B cell (primary cell): ENCODE results near the gene OSM. TPM values are rescaled to one million over a fixed set of nuclear protein-coding genes. Genes with fewer than 3 reads are reported as not detected.

Source experiments
- ATAC-seq: fragments of 200-7000 bp; cut with Tn5 transposase; one replicate; pipeline ENCODE4 v1.10.0; 2021; ENCODE audit warnings: low read depth, mild to moderate bottlenecking, moderate number of reproducible peaks, moderate library complexity
- CTCF ChIA-PET: fragments of 350-600 bp; sonication (Branson Sonifier 250); formaldehyde crosslinking; loops from one replicate; lab custom pipeline; 2021; ENCODE audit warnings: antibody characterized with exemption, inconsistent platforms; lab: Charles Lee
- POLR2A ChIA-PET: fragments of 350-600 bp; sonication (Branson Sonifier 250); formaldehyde crosslinking; loops from one replicate; lab custom pipeline; 2021; ENCODE audit warnings: antibody characterized with exemption; lab: Charles Lee
- DNase-seq: peaks from one replicate; pipeline ENCODE4 v3.0.0; 2013
- H2AFZ ChIP-seq: 2 replicates; pipeline ENCODE4 v1.6.1; 2012; ENCODE audit warnings: mild to moderate bottlenecking, low read depth, low read length; ENCODE audit not compliant: insufficient read depth, poor library complexity, severe bottlenecking
- H3K27ac ChIP-seq, 2 donors: 1 replicate in 1 of 2; 2 replicates in 1 of 2; pipeline ENCODE4 v1.5.1; 2012 to 2013; ENCODE audit warnings: low read length in 2 of 2, mild to moderate bottlenecking in 2 of 2, moderate library complexity in 1 of 2
- H3K27me3 ChIP-seq, 4 experiments: fragments of 200-600 bp in 1 of 4; sonication (generic) in 1 of 4; replicated peaks in 1 of 4; 1 replicate in 2 of 4; 2 replicates in 2 of 4; pipeline versions ENCODE4 v1.6.1 to v1.7.0; 2013 to 2016; ENCODE audit warnings: low read length in 3 of 4, mild to moderate bottlenecking in 2 of 4, mixed read lengths in 1 of 4, moderate library complexity in 1 of 4; ENCODE audit not compliant: insufficient read depth in 4 of 4, control insufficient read depth in 3 of 4; ENCODE audit errors: control extremely low read depth in 1 of 4
- H3K36me3 ChIP-seq, 2 experiments: replicated peaks in 1 of 2; 1 replicate in 1 of 2; 2 replicates in 1 of 2; pipeline versions ENCODE4 v1.6.1 to v1.7.1; 2013; ENCODE audit warnings: low read length in 1 of 2; ENCODE audit not compliant: insufficient read depth in 2 of 2, control insufficient read depth in 1 of 2; ENCODE audit errors: control extremely low read depth in 1 of 2, extremely low read depth in 1 of 2
- H3K4me1 ChIP-seq, 2 donors: fragments of 200-600 bp in 1 of 2; sonication (generic) in 1 of 2; 1 replicate in 1 of 2; 2 replicates in 1 of 2; pipeline versions ENCODE4 v1.5.1 to v1.6.1; 2013 to 2017; ENCODE audit warnings: low read length in 2 of 2; ENCODE audit not compliant: control insufficient read depth in 2 of 2, insufficient read depth in 2 of 2
- H3K4me2 ChIP-seq: replicated peaks from 2 replicates; pipeline ENCODE3; 2012; ENCODE audit warnings: mild to moderate bottlenecking, low read depth, low read length; ENCODE audit not compliant: poor library complexity, severe bottlenecking
- H3K4me3 ChIP-seq, 5 experiments: fragments of 200-600 bp in 1 of 5; sonication (generic) in 1 of 5; 1 replicate in 3 of 5; 2 replicates in 2 of 5; pipeline versions ENCODE4 v1.5.1 to v1.7.0; 2011 to 2016; ENCODE audit warnings: low read length in 4 of 5, mild to moderate bottlenecking in 4 of 5, low read depth in 2 of 5, control low read depth in 1 of 5, moderate library complexity in 1 of 5; ENCODE audit not compliant: insufficient read depth in 1 of 5; ENCODE audit errors: control extremely low read depth in 1 of 5, extremely low read depth in 1 of 5
- H3K79me2 ChIP-seq: fragments of 200-600 bp; sonication (generic); one replicate; pipeline ENCODE4 v1.6.0; 2016; ENCODE audit warnings: low read length; ENCODE audit not compliant: control insufficient read depth, insufficient read depth
- H3K9ac ChIP-seq: fragments of 200-600 bp; sonication (generic); 2 replicates; pipeline ENCODE4 v1.6.1; 2017; ENCODE audit warnings: mild to moderate bottlenecking, low read length, moderate library complexity
- H3K9me3 ChIP-seq, 3 donors: one replicate each; pipeline versions ENCODE4 v1.6.1 to v1.7.1; 2013; ENCODE audit warnings: low read length in 2 of 3; ENCODE audit not compliant: control insufficient read depth in 2 of 3, insufficient read depth in 1 of 3; ENCODE audit errors: control extremely low read depth in 1 of 3
- H4K20me1 ChIP-seq: 2 replicates; pipeline ENCODE4 v1.6.0; 2012; ENCODE audit warnings: mild to moderate bottlenecking, low read length; ENCODE audit not compliant: insufficient read depth, control insufficient read depth, poor library complexity, severe bottlenecking
- H3K27ac Mint-ChIP-seq: one replicate; pipeline ENCODE4 v1.8.0; 2021; ENCODE audit warnings: mixed read lengths
- H3K27me3 Mint-ChIP-seq: one replicate; pipeline ENCODE4 v1.8.0; 2021; ENCODE audit warnings: mixed read lengths
- H3K4me1 Mint-ChIP-seq: one replicate; pipeline ENCODE4 v1.8.0; 2021; ENCODE audit warnings: mixed read lengths
- H3K4me3 Mint-ChIP-seq: one replicate; pipeline ENCODE4 v1.8.0; 2021; ENCODE audit warnings: mixed read lengths
- H3K9me3 Mint-ChIP-seq: one replicate; pipeline ENCODE4 v1.8.0; 2022; ENCODE audit warnings: mixed read lengths; ENCODE audit not compliant: insufficient read depth
- EZH2 ChIP-seq: IDR thresholded peaks from 2 replicates; pipeline ENCODE4 v1.6.1; 2012; ENCODE audit warnings: borderline replicate concordance, low read depth, mild to moderate bottlenecking, moderate library complexity, low read length; ENCODE audit not compliant: insufficient read depth, poor library complexity, severe bottlenecking
- whole genome bisulfite sequencing: methylation state at CpG from one replicate; pipeline ENCODE4 v1.1.5; 2013; ENCODE audit warnings: missing lambda C conversion rate; ENCODE audit not compliant: insufficient coverage; 5-methylcytosine and 5-hydroxymethylcytosine counted together
- intact Hi-C: fragments of 100-400 bp; cut with micrococcal nuclease; formaldehyde crosslinking; loops from one replicate; pipeline ENCODE4 v1.10.0; 2022
- polyA plus RNA-seq: library from polyadenylated mRNA; depleted of rRNA; stranded (reverse); fragments of >200 nt; gene quantifications from 2 replicates; pipeline ENCODE4 v1.2.3, GENCODE V29; 2012
- total RNA-seq, 2 donors: library from RNA; stranded (reverse); fragments of 120-200 nt in 1 of 2; gene quantifications; 1 replicate in 1 of 2; 2 replicates in 1 of 2; pipeline versions ENCODE4 v1.2.3 to v1.2.4, GENCODE V29; 2013 to 2022
- TF ChIP-seq, protein P1 (sequence below): fragments of 200-600 bp; IDR thresholded peaks from one replicate; pipeline ENCODE4 v1.8.0; 2022; ENCODE audit warnings: antibody characterized with exemption, mild to moderate bottlenecking

Gene OSM
- total and polyA plus RNA-seq, 2 donors (not counting 1 experiment from before 2014, with no cell fraction given), result 1.8 to 12.5 TPM

- intact Hi-C loops, result no loop called here
- Histone ChIP-seq H2AFZ (no peak overlapping the region), H3K4me2 (peak overlapping the region; percentile 13), H3K79me2 (peaks cover 96% of the 10 kb centered on the region), H3K27ac (peak overlapping the region in 1 of 2 donors; percentile 63), H3K4me3 (no peak overlapping the region), H3K4me1 (peaks cover 74 to 81% of the 10 kb centered on the region in 2 donors), H3K27me3 (no peaks in the 10 kb centered on the region), H3K9me3 (no peaks in the 10 kb centered on the region), H3K9ac (no peak overlapping the region), H4K20me1 (peaks cover 6% of the 10 kb centered on the region), H3K36me3 (peaks cover 0 to 13% of the 10 kb centered on the region in 2 experiments)
- TF ChIP-seq, protein P1, sequence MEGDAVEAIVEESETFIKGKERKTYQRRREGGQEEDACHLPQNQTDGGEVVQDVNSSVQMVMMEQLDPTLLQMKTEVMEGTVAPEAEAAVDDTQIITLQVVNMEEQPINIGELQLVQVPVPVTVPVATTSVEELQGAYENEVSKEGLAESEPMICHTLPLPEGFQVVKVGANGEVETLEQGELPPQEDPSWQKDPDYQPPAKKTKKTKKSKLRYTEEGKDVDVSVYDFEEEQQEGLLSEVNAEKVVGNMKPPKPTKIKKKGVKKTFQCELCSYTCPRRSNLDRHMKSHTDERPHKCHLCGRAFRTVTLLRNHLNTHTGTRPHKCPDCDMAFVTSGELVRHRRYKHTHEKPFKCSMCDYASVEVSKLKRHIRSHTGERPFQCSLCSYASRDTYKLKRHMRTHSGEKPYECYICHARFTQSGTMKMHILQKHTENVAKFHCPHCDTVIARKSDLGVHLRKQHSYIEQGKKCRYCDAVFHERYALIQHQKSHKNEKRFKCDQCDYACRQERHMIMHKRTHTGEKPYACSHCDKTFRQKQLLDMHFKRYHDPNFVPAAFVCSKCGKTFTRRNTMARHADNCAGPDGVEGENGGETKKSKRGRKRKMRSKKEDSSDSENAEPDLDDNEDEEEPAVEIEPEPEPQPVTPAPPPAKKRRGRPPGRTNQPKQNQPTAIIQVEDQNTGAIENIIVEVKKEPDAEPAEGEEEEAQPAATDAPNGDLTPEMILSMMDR, result no peak
- no peak for TF ChIP-seq EZH2
- DNase-seq (no peak), ATAC-seq (no peak)
- no peaks in the 10 kb centered on the region for H3K27me3 Mint-ChIP-seq
- 92% methylated on average over 2 of the region's 8 CpGs for WGBS
- peak overlapping the region; percentile 21 for H3K4me3 Mint-ChIP-seq
- H3K9me3 Mint-ChIP-seq, result no peaks in the 10 kb centered on the region
- CTCF ChIA-PET, result interaction anchor here (0.7 to 19.2 kb wide), 2 partner anchors 16 to 24 kb away, joined by 3 to 229 read pairs; partner anchors contain the start of gene CASTOR1
- POLR2A ChIA-PET, result interaction anchor here (0.7 to 1.4 kb wide), 2 partner anchors 8 to 13 kb away, joined by 4 to 5 read pairs; no protein-coding TSS in a partner anchor
- peak overlapping the region; percentile 81 for H3K27ac Mint-ChIP-seq
- H3K4me1 Mint-ChIP-seq, result peaks cover 91% of the 10 kb centered on the region
Measured at GRCh38 chr22:30313527-30314363, 47.1 kb upstream of the OSM start.

GRCh38 chr22:30312053-30312452 is 45.4 kb upstream of the OSM start:
- peaks cover 88% of the 10 kb centered on the region for H3K79me2 ChIP-seq
- Mint-ChIP-seq H3K4me3 (peak overlapping the region; percentile 13), H3K27me3 (no peaks in the 10 kb centered on the region), H3K27ac (peak overlapping the region; percentile 94), H3K9me3 (no peaks in the 10 kb centered on the region), H3K4me1 (peaks cover 92% of the 10 kb centered on the region)
- peaks cover 91 to 92% of the 10 kb centered on the region in 2 donors for H3K4me1 ChIP-seq
- H3K4me3 ChIP-seq, result no peak overlapping the region
- no peak overlapping the region for H3K9ac ChIP-seq
- H2AFZ ChIP-seq, result no peak overlapping the region
- H4K20me1 ChIP-seq, result no peaks in the 10 kb centered on the region
- TF ChIP-seq EZH2, result no peak
- TF ChIP-seq, protein P1, result no peak
- POLR2A ChIA-PET, result no interaction called here
- ATAC-seq, result no peak
- intact Hi-C loops, result no loop called here
- H3K27me3 ChIP-seq, result no peaks in the 10 kb centered on the region
- CTCF ChIA-PET, result interaction anchor here (19.2 kb wide), 1 partner anchor 22 kb away, joined by 229 read pairs; the partner anchor contains the start of gene CASTOR1
- no peak for DNase-seq
- H3K36me3 ChIP-seq, result peaks cover 0 to 11% of the 10 kb centered on the region in 2 experiments
- peak overlapping the region in 1 of 2 donors; percentile 86 for H3K27ac ChIP-seq
- H3K9me3 ChIP-seq, result no peaks in the 10 kb centered on the region
- H3K4me2 ChIP-seq, result peak overlapping the region; percentile 42
- 100% methylated on average over 6 of the region's 6 CpGs for WGBS
